ENCODE data around the gene TAB2. TPM values are rescaled to one million over a fixed set of nuclear protein-coding genes. Genes with fewer than 3 reads are reported as not detected.
"Not testable (repeated sequence)": the region's sequence is repeated elsewhere in the genome, so short reads cannot be mapped to it uniquely, and the experiment has no call there.

TAB2 gene
- total RNA-seq, 1 experiment from 2014 or later, result 14.7 TPM

DNA sequence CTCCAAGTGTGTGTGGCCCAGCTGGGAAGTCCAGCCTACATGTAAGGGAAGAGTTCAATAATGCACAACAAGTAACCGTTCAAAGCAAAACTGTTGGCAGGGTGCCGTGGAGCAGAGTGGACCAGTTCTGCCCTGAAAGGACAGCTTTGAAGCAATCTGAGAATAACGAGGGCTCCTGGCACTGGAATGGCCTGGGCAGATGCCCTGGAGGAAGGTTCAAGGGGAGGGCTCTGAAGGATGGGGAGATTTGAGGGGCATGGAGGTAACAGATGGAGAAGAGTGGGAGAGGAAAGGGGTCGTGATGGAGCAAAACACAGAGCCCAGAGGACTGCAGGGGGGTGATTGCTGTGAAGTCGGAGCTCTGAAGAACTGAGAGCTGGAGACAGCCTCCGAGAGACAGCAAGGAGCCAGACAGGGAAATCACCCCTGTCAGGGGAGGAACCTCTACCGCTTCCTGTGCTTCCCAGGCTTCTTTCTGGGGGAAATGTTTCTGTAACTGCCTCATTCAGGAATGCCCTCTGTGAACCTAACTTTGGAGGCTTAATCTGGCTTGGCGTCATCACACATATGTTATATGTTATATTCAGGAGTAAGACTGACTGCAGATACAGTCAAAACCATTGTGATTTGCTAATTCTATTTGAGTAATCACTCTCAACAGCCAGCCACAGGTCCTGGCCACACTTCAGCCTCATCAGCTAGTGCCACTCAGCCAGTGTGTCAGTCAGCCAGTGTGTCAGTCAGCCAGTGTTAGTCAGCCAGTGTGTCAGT lies 126.1 kb downstream of the TAB2 start:
- TF ChIP-seq, protein P1, sequence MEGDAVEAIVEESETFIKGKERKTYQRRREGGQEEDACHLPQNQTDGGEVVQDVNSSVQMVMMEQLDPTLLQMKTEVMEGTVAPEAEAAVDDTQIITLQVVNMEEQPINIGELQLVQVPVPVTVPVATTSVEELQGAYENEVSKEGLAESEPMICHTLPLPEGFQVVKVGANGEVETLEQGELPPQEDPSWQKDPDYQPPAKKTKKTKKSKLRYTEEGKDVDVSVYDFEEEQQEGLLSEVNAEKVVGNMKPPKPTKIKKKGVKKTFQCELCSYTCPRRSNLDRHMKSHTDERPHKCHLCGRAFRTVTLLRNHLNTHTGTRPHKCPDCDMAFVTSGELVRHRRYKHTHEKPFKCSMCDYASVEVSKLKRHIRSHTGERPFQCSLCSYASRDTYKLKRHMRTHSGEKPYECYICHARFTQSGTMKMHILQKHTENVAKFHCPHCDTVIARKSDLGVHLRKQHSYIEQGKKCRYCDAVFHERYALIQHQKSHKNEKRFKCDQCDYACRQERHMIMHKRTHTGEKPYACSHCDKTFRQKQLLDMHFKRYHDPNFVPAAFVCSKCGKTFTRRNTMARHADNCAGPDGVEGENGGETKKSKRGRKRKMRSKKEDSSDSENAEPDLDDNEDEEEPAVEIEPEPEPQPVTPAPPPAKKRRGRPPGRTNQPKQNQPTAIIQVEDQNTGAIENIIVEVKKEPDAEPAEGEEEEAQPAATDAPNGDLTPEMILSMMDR (conservative IDR thresholded peaks at IDR 0.05; ENCODE audit: low read depth, low read length), result no peak
- TF ChIP-seq EZH2 (IDR thresholded peaks at IDR 0.05; ENCODE audit: low read length, unreplicated experiment), result no peak
- no peak for TF ChIP-seq EZH2phosphoT487 (IDR thresholded peaks at IDR 0.05; ENCODE audit: borderline replicate concordance, low read length)
- H3K27me3 ChIP-seq (ENCODE audit: low read length), result no peaks in the 10 kb centered on the region
- H2AFZ ChIP-seq (ENCODE audit: low read length), result no peak overlapping the region
- H3K9ac ChIP-seq (ENCODE audit: low read length), result no peak overlapping the region
- intact Hi-C loops (cut with micrococcal nuclease), result no loop called here
- no peaks in the 10 kb centered on the region for H3F3A ChIP-seq (ENCODE audit: low read length, unreplicated experiment)
- no peak for ATAC-seq
- no peaks in the 10 kb centered on the region for H4K20me1 ChIP-seq (ENCODE audit: low read length)
- H3K9me3 ChIP-seq (ENCODE audit: low read length), result no peaks in the 10 kb centered on the region
- no peak overlapping the region for H3K4me3 ChIP-seq (ENCODE audit: low read length)
- H3K4me1 ChIP-seq (ENCODE audit: insufficient read depth, low read length), result peaks cover 14% of the 10 kb centered on the region; the same call in 1 of the 2 replicates
- no peak for DNase-seq
- CTCF ChIA-PET, result no interaction called here
- no peak overlapping the region for H3K4me2 ChIP-seq (ENCODE audit: low read length)
- BruUV-seq (replicated peaks), result no TSS peak
- POLR2A ChIA-PET (ENCODE audit: unreplicated experiment), result no interaction called here
- no peak overlapping the region for H3K27ac ChIP-seq (ENCODE audit: low read length)
- H3K9me2 ChIP-seq (replicated peaks; ENCODE audit: low read length), result no peaks in the 10 kb centered on the region
- H3K79me2 ChIP-seq (ENCODE audit: low read length), result no peaks in the 10 kb centered on the region
- H3K36me3 ChIP-seq (ENCODE audit: low read depth, low read length), result no peaks in the 10 kb centered on the region

DNA sequence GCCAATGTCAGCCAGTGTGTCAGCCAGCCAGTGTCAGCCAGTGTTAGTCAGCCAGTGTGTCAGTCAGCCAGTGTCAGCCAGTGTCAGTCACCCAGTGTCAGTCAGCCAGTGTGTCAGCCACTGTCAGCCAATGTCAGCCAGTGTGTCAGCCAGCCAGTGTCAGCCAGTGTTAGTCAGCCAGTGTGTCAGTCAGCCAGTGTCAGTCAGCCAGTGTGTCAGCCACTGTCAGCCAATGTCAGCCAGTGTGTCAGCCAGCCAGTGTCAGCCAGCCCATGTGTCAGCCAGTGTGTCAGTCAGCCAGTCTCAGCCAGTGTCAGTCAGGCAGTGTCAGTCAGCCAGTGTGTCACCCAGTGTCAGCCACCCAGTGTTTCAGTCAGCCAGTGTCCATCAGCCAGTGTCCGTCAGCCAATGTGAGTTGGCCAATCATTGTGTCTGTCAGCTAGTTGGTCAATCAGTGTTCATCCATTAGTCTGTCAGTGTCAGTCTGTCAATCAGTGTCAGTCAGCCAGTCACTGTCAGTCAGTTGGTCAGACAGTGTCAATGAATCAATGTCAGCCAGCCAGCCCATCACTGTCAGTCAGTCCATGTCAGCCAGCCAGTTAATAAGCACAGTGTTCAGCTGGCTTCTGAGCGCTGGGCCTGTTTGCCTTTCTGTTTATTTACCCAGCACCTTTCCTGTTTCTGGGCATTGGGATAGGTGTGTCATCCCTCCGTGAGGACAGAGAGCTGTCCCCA lies 127.0 kb downstream of the TAB2 start:
- intact Hi-C loops (cut with micrococcal nuclease); POLR2A ChIA-PET (ENCODE audit: unreplicated experiment): not testable (repeated sequence)
- peaks cover 10% of the 10 kb centered on the region; the same call in 1 of the 2 replicates for H3K4me1 ChIP-seq (ENCODE audit: insufficient read depth, low read length)

DNA sequence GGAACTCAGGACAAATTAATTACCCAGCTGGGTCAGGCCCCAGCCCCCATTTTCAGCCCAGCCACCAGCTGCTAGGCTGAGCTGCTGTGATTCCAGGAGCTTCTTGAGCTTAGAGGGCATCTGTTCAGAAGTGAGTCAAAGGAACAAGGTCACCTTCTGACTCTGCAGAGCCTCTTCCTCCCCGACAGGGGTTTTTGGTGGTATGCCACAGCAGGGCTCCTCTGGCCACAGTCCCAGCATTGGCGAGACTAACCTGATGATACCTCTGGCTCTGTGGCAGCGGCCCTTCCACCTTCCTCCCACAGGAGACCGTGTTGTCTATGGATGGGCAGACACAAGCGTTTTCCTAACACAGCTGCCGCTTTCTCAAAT lies 127.6 kb downstream of the TAB2 start:
- CTCF ChIA-PET, result no interaction called here
- Histone ChIP-seq H3K79me2 (ENCODE audit: low read length) (no peaks in the 10 kb centered on the region), H3F3A (ENCODE audit: low read length, unreplicated experiment) (no peaks in the 10 kb centered on the region), H3K9me2 (replicated peaks; ENCODE audit: low read length) (no peaks in the 10 kb centered on the region), H3K4me1 (ENCODE audit: insufficient read depth, low read length) (0 out of 2 replicates have a peak, but pooled peaks cover 5% of the 10 kb centered on the region), H3K9me3 (ENCODE audit: low read length) (no peaks in the 10 kb centered on the region), H4K20me1 (ENCODE audit: low read length) (no peaks in the 10 kb centered on the region), H3K27ac (ENCODE audit: low read length) (no peak overlapping the region), H3K4me2 (ENCODE audit: low read length) (no peak overlapping the region), H3K36me3 (ENCODE audit: low read depth, low read length) (no peaks in the 10 kb centered on the region), H3K4me3 (ENCODE audit: low read length) (no peak overlapping the region), H2AFZ (ENCODE audit: low read length) (no peak overlapping the region), H3K27me3 (ENCODE audit: low read length) (no peaks in the 10 kb centered on the region), H3K9ac (ENCODE audit: low read length) (no peak overlapping the region)
- intact Hi-C loops (cut with micrococcal nuclease), result no loop called here
- no TSS peak for BruUV-seq (replicated peaks)
- ATAC-seq, result no peak
- TF ChIP-seq EZH2phosphoT487 (IDR thresholded peaks at IDR 0.05; ENCODE audit: borderline replicate concordance, low read length) (no peak), EZH2 (IDR thresholded peaks at IDR 0.05; ENCODE audit: low read length, unreplicated experiment) (no peak)
- TF ChIP-seq, protein P1 (conservative IDR thresholded peaks at IDR 0.05; ENCODE audit: low read depth, low read length), result no peak
- POLR2A ChIA-PET (ENCODE audit: unreplicated experiment), result no interaction called here
- DNase-seq, result no peak

More for the DNA sequence above, 127.0 kb downstream of the TAB2 start:
- ATAC-seq; H3K27ac ChIP-seq (ENCODE audit: low read length); BruUV-seq (replicated peaks); H3K79me2 ChIP-seq (ENCODE audit: low read length); DNase-seq; H3K36me3 ChIP-seq (ENCODE audit: low read depth, low read length); H3K9ac ChIP-seq (ENCODE audit: low read length); H3K27me3 ChIP-seq (ENCODE audit: low read length); H2AFZ ChIP-seq (ENCODE audit: low read length); H3K9me3 ChIP-seq (ENCODE audit: low read length); H4K20me1 ChIP-seq (ENCODE audit: low read length); H3K4me3 ChIP-seq (ENCODE audit: low read length); H3K9me2 ChIP-seq (replicated peaks; ENCODE audit: low read length); H3K4me2 ChIP-seq (ENCODE audit: low read length); CTCF ChIA-PET; H3F3A ChIP-seq (ENCODE audit: low read length, unreplicated experiment): not testable (repeated sequence)
